T-cell (primary cell): ENCODE measurements around the gene SEL1L3. TPM values are rescaled to one million over a fixed set of nuclear protein-coding genes. Genes with fewer than 3 reads are reported as not detected.
A peak's percentile ranks its signal among the peaks of the same experiment; 100 is the strongest.

Experiments used
- ATAC-seq, 4 experiments: fragments of 200-7000 bp in 3 of 4; fragments of 150-1000 bp in 1 of 4; cut with Tn5 transposase; replicated peaks in 1 of 4; 1 replicate in 3 of 4; 2 replicates in 1 of 4; pipeline ENCODE4 v1.10.0; 2021; ENCODE audit warnings: moderate library complexity in 3 of 4, mild to moderate bottlenecking in 2 of 4, moderate number of reproducible peaks in 1 of 4
- CTCF ChIA-PET, 2 donors: fragments of 300-600 bp; sonication (Branson Sonifier 250); formaldehyde crosslinking; loops; one replicate each; lab custom pipeline; 2022; ENCODE audit warnings: antibody characterized with exemption in 2 of 2; lab: Charles Lee
- POLR2A ChIA-PET, 2 donors: fragments of 300-600 bp; sonication (Branson Sonifier 250); formaldehyde crosslinking; loops; one replicate each; lab custom pipeline; 2022; ENCODE audit warnings: antibody characterized with exemption in 2 of 2; lab: Charles Lee
- DNase-seq, 35 experiments: peaks; one replicate each; pipeline versions ENCODE4 v3.0.0 to v3.0.0-alpha.2; 2013 to 2023
- H3K27ac ChIP-seq: one replicate; pipeline ENCODE4 v1.5.1; 2013; ENCODE audit warnings: low read length
- H3K27me3 ChIP-seq, 2 experiments: replicated peaks in 1 of 2; 1 replicate in 1 of 2; 2 replicates in 1 of 2; pipeline versions ENCODE4 v1.6.1 to v1.7.0; 2013; ENCODE audit warnings: low read length in 1 of 2, mixed read lengths in 1 of 2; ENCODE audit not compliant: control insufficient read depth in 2 of 2, insufficient read depth in 2 of 2; ENCODE audit errors: extremely low read depth in 1 of 2
- H3K36me3 ChIP-seq, 2 donors: 1 replicate in 1 of 2; 2 replicates in 1 of 2; pipeline versions ENCODE4 v1.6.1 to v1.7.0; 2013; ENCODE audit warnings: low read length in 1 of 2; ENCODE audit not compliant: control insufficient read depth in 2 of 2, insufficient read depth in 1 of 2; ENCODE audit errors: extremely low read depth in 1 of 2
- H3K4me1 ChIP-seq, 2 experiments: 1 replicate in 1 of 2; 2 replicates in 1 of 2; pipeline versions ENCODE4 v1.6.1 to v1.7.0; 2013; ENCODE audit warnings: low read length in 2 of 2, mixed read lengths in 1 of 2; ENCODE audit not compliant: insufficient read depth in 2 of 2, control insufficient read depth in 1 of 2; ENCODE audit errors: extremely low read depth in 1 of 2
- H3K4me3 ChIP-seq, 2 donors: 1 replicate in 1 of 2; 2 replicates in 1 of 2; pipeline versions ENCODE4 v1.5.1 to v1.7.0; 2013; ENCODE audit warnings: mild to moderate bottlenecking in 2 of 2, low read length in 1 of 2, moderate library complexity in 1 of 2; ENCODE audit not compliant: control insufficient read depth in 1 of 2; ENCODE audit errors: extremely low read depth in 1 of 2
- H3K9me3 ChIP-seq: 2 replicates; pipeline ENCODE4 v1.7.0; 2013
- H3K27ac Mint-ChIP-seq, 2 donors: one replicate each; pipeline ENCODE4 v1.8.0; 2020 to 2021; ENCODE audit warnings: mild to moderate bottlenecking in 2 of 2, mixed read lengths in 2 of 2
- H3K27me3 Mint-ChIP-seq, 2 donors: one replicate each; pipeline ENCODE4 v1.8.0; 2021 to 2022; ENCODE audit warnings: mixed read lengths in 2 of 2
- H3K36me3 Mint-ChIP-seq: one replicate; pipeline ENCODE4 v1.8.0; 2021; ENCODE audit warnings: mixed read lengths
- H3K4me1 Mint-ChIP-seq, 3 donors: one replicate each; pipeline ENCODE4 v1.8.0; 2020 to 2022; ENCODE audit warnings: mixed read lengths in 3 of 3, mild to moderate bottlenecking in 1 of 3
- H3K4me3 Mint-ChIP-seq, 3 donors: one replicate each; pipeline ENCODE4 v1.8.0; 2020 to 2022; ENCODE audit warnings: mild to moderate bottlenecking in 3 of 3, mixed read lengths in 3 of 3, moderate library complexity in 3 of 3
- H3K9me3 Mint-ChIP-seq, 3 donors: one replicate each; pipeline ENCODE4 v1.8.0; 2020 to 2022; ENCODE audit warnings: mixed read lengths in 3 of 3
- WGBS: methylation state at CpG from one replicate; pipeline ENCODE4 v1.1.5; 2013; ENCODE audit warnings: missing lambda C conversion rate; ENCODE audit not compliant: insufficient coverage; 5-methylcytosine and 5-hydroxymethylcytosine counted together
- total RNA-seq, 35 experiments: library from RNA in 6 of 35; stranded (reverse) in 6 of 35; fragments of 120-200 nt in 1 of 35; gene quantifications; one replicate each; pipeline versions ENCODE4 v1.2.1 to v1.2.4 and lab custom pipeline; 2013 to 2026

Gene SEL1L3
- total RNA-seq, 5 donors from 2014 or later (not counting 1 experiment from before 2014, with no cell fraction given): 43.6 to 69.9 (median 50.1) TPM

GRCh38 chr4:25775166-25775565 lies 87.6 kb downstream of the SEL1L3 start:
- no CpG with 5 or more reads among the region's 2 CpGs for WGBS
- DNase-seq: no peak
- Mint-ChIP-seq H3K4me1 (no peaks in the 10 kb centered on the region), H3K27ac (no peak overlapping the region), H3K9me3 (peaks cover 0 to 8% (median 3%) of the 10 kb centered on the region in 3 donors), H3K27me3 (no peaks in the 10 kb centered on the region), H3K36me3 (peaks cover 66% of the 10 kb centered on the region), H3K4me3 (no peak overlapping the region)
- ChIA-PET POLR2A (no interaction called here), CTCF (no interaction called here)
- no peak for ATAC-seq
- Histone ChIP-seq H3K4me3 (no peak overlapping the region), H3K27ac (no peak overlapping the region), H3K4me1 (no peaks in the 10 kb centered on the region), H3K36me3 (peaks cover 0 to 48% of the 10 kb centered on the region in 2 donors), H3K27me3 (no peaks in the 10 kb centered on the region), H3K9me3 (no peaks in the 10 kb centered on the region)

- H3K27me3 Mint-ChIP-seq: no peaks in the 10 kb centered on the region
- DNase-seq: no peak
- 85% methylated on average over 4 of the region's 4 CpGs for WGBS
- peaks cover 0 to 4% (median 2%) of the 10 kb centered on the region in 3 donors for H3K9me3 Mint-ChIP-seq
- no peak overlapping the region for H3K4me3 Mint-ChIP-seq
- peaks cover 54% of the 10 kb centered on the region for H3K36me3 Mint-ChIP-seq
- Histone ChIP-seq H3K9me3 (no peaks in the 10 kb centered on the region), H3K4me3 (no peak overlapping the region), H3K27ac (no peak overlapping the region), H3K27me3 (no peaks in the 10 kb centered on the region), H3K4me1 (no peaks in the 10 kb centered on the region), H3K36me3 (peaks cover 0 to 30% of the 10 kb centered on the region in 2 donors)
- H3K27ac Mint-ChIP-seq: no peak overlapping the region
- ChIA-PET CTCF (no interaction called here), POLR2A (no interaction called here)
- no peak for ATAC-seq
- H3K4me1 Mint-ChIP-seq: no peaks in the 10 kb centered on the region
Measured at GRCh38 chr4:25773358-25773757, 89.4 kb downstream of the SEL1L3 start.

GRCh38 chr4:25771672-25772071 lies 91.1 kb downstream of the SEL1L3 start:
- no peaks in the 10 kb centered on the region for H3K4me1 Mint-ChIP-seq
- H3K36me3 ChIP-seq: peaks cover 0 to 33% of the 10 kb centered on the region in 2 donors

GRCh38 chr4:25770847-25771246 lies 91.9 kb downstream of the SEL1L3 start:
- H3K4me3 Mint-ChIP-seq: no peak overlapping the region
- Histone ChIP-seq H3K27me3 (no peaks in the 10 kb centered on the region), H3K9me3 (no peaks in the 10 kb centered on the region), H3K4me3 (no peak overlapping the region), H3K36me3 (peaks cover 0 to 36% of the 10 kb centered on the region in 2 donors), H3K27ac (no peak overlapping the region), H3K4me1 (no peaks in the 10 kb centered on the region)
- no peaks in the 10 kb centered on the region for H3K27me3 Mint-ChIP-seq
- WGBS: 100% methylated on average over 1 of the region's 1 CpG
- DNase-seq (no peak), ATAC-seq (no peak)
- no peaks in the 10 kb centered on the region for H3K4me1 Mint-ChIP-seq
- H3K9me3 Mint-ChIP-seq: no peaks in the 10 kb centered on the region
- ChIA-PET POLR2A (no interaction called here), CTCF (interaction anchor here in 1 of 2 donors (0.7 kb wide), 1 partner anchor 68 kb away, joined by 4 read pairs; no protein-coding TSS in a partner anchor)
- H3K27ac Mint-ChIP-seq: no peak overlapping the region
- H3K36me3 Mint-ChIP-seq: peaks cover 52% of the 10 kb centered on the region

More at GRCh38 chr4:25771672-25772071, 91.1 kb downstream of the SEL1L3 start:
- no peak overlapping the region for H3K27ac ChIP-seq
- no peaks in the 10 kb centered on the region for H3K9me3 ChIP-seq
- H3K4me3 Mint-ChIP-seq: no peak overlapping the region
- peaks cover 48% of the 10 kb centered on the region for H3K36me3 Mint-ChIP-seq
- H3K27me3 ChIP-seq: no peaks in the 10 kb centered on the region
- 100% methylated on average over 1 of the region's 4 CpGs for WGBS
- DNase-seq (no peak), ATAC-seq (no peak)
- H3K4me1 ChIP-seq: no peaks in the 10 kb centered on the region
- H3K9me3 Mint-ChIP-seq: no peaks in the 10 kb centered on the region
- no peak overlapping the region for H3K4me3 ChIP-seq
- ChIA-PET CTCF (interaction anchor here in 1 of 2 donors (0.9 kb wide), 1 partner anchor 9 kb away, joined by 3 read pairs; no protein-coding TSS in a partner anchor), POLR2A (no interaction called here)
- H3K27ac Mint-ChIP-seq: no peak overlapping the region
- no peaks in the 10 kb centered on the region for H3K27me3 Mint-ChIP-seq

- Histone ChIP-seq H3K9me3 (no peaks in the 10 kb centered on the region), H3K4me3 (no peak overlapping the region), H3K27ac (no peak overlapping the region), H3K36me3 (peaks cover 0 to 39% of the 10 kb centered on the region in 2 donors), H3K4me1 (no peaks in the 10 kb centered on the region), H3K27me3 (no peaks in the 10 kb centered on the region)
- Mint-ChIP-seq H3K27ac (no peak overlapping the region), H3K4me1 (no peaks in the 10 kb centered on the region), H3K36me3 (peaks cover 56% of the 10 kb centered on the region), H3K4me3 (no peak overlapping the region), H3K9me3 (no peaks in the 10 kb centered on the region), H3K27me3 (no peaks in the 10 kb centered on the region)
- 69% methylated on average over 4 of the region's 4 CpGs for WGBS
- DNase-seq (no peak), ATAC-seq (no peak)
- ChIA-PET CTCF (interaction anchor here in 1 of 2 donors (0.6 kb wide), 1 partner anchor 14 kb away, joined by 3 read pairs; no protein-coding TSS in a partner anchor), POLR2A (interaction anchor here in 1 of 2 donors (0.7 kb wide), 1 partner anchor 86 kb away, joined by 3 read pairs; no protein-coding TSS in a partner anchor)
Measured at GRCh38 chr4:25769251-25769650, 93.5 kb downstream of the SEL1L3 start.

GRCh38 chr4:25767877-25768725 lies 94.7 kb downstream of the SEL1L3 start:
- WGBS: 100% methylated on average over 3 of the region's 8 CpGs
- Histone ChIP-seq H3K27ac (no peak overlapping the region), H3K27me3 (no peaks in the 10 kb centered on the region), H3K9me3 (no peaks in the 10 kb centered on the region), H3K36me3 (peaks cover 0 to 41% of the 10 kb centered on the region in 2 donors), H3K4me3 (no peak overlapping the region), H3K4me1 (no peaks in the 10 kb centered on the region)
- Mint-ChIP-seq H3K27ac (no peak overlapping the region), H3K4me1 (no peaks in the 10 kb centered on the region), H3K27me3 (no peaks in the 10 kb centered on the region), H3K9me3 (no peaks in the 10 kb centered on the region), H3K4me3 (no peak overlapping the region), H3K36me3 (peaks cover 58% of the 10 kb centered on the region)
- CTCF ChIA-PET: interaction anchor here in 1 of 2 donors (0.7 to 1.1 kb wide), 5 partner anchors 8 to 788 kb away, joined by 3 read pairs; no protein-coding TSS in a partner anchor
- POLR2A ChIA-PET: no interaction called here
- ATAC-seq: no peak
- peak in 5 of 35 experiments; percentile 2 to 45 (median 7) for DNase-seq
